ENCODE results near the gene DZIP3. TPM values are rescaled to one million over a fixed set of nuclear protein-coding genes. Genes with fewer than 3 reads are reported as not detected.

Gene DZIP3
- total RNA-seq, 6 experiments from 2014 or later: 2.2 to 5.2 (median 3.0) TPM

DNA sequence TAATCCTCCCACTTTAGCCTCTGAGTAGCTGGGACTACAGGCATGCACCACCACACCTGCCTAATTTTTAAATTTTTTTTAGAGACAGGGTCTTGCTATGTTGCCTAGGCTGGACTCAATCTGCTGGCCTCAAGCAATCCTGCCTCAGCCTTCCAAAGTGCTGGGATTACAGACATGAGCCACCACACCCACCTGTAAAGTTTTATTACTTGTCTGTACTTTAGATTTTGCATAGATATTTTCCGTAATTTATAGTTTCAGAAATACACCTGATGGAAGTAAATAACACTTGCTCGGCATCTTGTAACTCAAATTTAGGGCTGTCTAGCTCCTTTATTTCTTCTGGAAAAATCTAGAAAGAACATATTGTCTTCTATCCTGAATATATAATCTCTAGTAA, 5.8 kb downstream of the DZIP3 start:
- Histone ChIP-seq H3K4me1 (no peaks in the 10 kb centered on the region), H3K4me3 (no peak overlapping the region), H3K27me3 (no peaks in the 10 kb centered on the region), H3K27ac (no peak overlapping the region), H3K9me3 (no peaks in the 10 kb centered on the region), H3K36me3 (no peaks in the 10 kb centered on the region)
- intact Hi-C loops (cut with DNase I): no loop called here
- ATAC-seq (no peak), DNase-seq (no peak)
- 94% methylated on average over 2 of the region's 2 CpGs for WGBS (ENCODE audit: insufficient coverage, low coverage, low lambda C conversion rate, missing lambda C conversion rate)
- TF ChIP-seq CTCF (IDR thresholded peaks at IDR 0.05) (no peak), POLR2A (IDR thresholded peaks at IDR 0.05) (no peak)

DNA sequence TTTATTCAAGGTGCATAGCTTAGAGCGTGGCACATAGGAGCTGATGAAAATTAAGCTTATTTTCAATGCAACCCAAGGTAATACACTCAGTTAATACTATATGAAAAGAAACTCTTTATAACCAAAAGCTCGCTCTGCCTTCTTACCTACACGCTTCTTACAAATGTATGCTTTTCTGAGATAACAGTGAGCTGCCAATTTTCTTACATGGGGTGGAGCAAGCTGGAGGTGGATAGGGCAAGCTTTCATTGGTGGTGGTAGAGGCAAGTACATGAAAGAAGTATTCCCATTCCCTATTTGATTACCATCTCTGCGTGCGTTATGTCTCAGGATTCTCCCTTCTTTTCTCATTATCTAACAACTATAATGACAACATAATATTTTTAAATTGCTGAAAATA, 8.9 kb downstream of the DZIP3 start:
- DNase-seq (no peak), ATAC-seq (no peak)
- H3K36me3 ChIP-seq: no peaks in the 10 kb centered on the region
- 89% methylated on average over 5 of the region's 5 CpGs for WGBS (ENCODE audit: insufficient coverage, low coverage, low lambda C conversion rate, missing lambda C conversion rate)
- H3K27ac ChIP-seq: no peak overlapping the region
- intact Hi-C loops (cut with DNase I): no loop called here
- no peaks in the 10 kb centered on the region for H3K9me3 ChIP-seq
- H3K4me3 ChIP-seq: no peak overlapping the region
- H3K27me3 ChIP-seq: no peaks in the 10 kb centered on the region
- no peak for TF ChIP-seq CTCF (IDR thresholded peaks at IDR 0.05)
- TF ChIP-seq POLR2A (IDR thresholded peaks at IDR 0.05): no peak
- H3K4me1 ChIP-seq: no peaks in the 10 kb centered on the region

DNA sequence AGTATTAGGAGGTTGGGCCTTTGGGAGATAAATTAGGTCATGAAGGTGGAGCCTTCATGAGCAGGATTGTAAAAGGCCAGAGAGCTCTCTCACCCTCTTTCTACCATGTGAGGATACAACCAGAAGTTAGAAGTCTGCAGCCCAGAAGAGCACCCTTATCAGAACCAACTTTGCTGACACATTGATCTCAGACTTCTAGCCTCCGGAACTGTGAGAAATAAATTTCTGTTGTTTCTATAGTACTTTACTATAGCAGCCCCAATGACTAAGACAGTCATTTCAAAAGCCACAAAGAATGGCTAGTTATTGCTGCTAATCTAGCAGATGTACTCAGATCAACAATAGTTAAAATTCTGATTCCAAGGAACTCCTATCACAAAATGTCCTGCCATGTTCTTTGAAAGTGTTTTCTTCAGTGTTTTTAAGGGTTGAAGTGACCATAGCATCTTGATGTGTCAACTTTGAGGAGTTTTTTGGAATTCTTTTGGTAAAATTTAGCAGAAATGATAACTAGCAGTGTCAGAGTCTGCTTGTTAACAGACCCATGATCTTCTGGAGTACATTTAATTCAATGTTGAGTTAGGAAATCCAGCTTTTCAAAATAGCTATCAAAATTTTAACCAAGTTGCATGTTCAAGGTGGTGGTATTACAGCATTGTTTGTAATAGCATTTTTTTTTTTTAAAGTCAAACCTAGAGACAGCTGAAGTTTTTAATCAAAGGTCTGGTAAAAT, 10.3 kb downstream of the DZIP3 start:
- Histone ChIP-seq H3K27ac (no peak overlapping the region), H3K4me1 (no peaks in the 10 kb centered on the region), H3K27me3 (no peaks in the 10 kb centered on the region), H3K4me3 (no peak overlapping the region), H3K9me3 (no peaks in the 10 kb centered on the region), H3K36me3 (no peaks in the 10 kb centered on the region)
- TF ChIP-seq POLR2A (IDR thresholded peaks at IDR 0.05): no peak
- no peak for ATAC-seq
- DNase-seq: no peak
- WGBS (ENCODE audit: insufficient coverage, low coverage, low lambda C conversion rate, missing lambda C conversion rate): no CpG with 5 or more reads among the region's 1 CpG
- intact Hi-C loops (cut with DNase I): no loop called here

DNA sequence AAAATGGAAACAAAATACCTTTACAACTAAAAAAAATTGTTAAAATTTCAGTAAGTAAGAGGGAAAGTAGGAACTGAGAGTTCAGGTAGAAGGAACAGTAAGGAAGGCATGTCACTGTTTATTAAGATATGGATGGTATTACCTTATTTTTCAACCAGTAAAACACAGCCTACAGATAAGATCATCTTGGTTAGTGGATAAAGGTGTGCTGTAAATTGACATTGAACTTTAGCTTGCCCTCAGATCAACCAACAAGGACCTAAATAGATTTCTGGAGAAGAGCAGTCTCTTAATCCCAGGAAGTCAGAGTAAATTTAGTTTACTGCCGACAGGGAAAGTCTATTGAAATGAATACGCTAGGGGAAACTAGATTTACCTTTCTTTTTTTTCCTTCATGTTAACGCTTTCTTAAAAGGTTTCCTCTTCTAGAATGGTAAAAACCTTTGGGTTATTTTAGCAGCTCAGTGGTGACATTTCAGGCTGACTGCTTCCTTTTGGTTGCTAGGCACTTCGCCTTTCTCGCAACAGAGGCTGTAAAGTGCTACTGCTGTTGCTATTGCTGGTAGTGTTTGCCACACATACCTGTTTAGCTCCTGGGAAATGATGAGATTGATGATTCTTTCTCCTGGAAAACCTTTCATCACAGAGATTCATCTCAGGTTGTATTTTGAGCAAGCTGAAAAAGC, 12.9 kb downstream of the DZIP3 start:
- Histone ChIP-seq H3K36me3 (no peaks in the 10 kb centered on the region), H3K4me3 (no peak overlapping the region), H3K27ac (no peak overlapping the region), H3K4me1 (no peaks in the 10 kb centered on the region), H3K27me3 (no peaks in the 10 kb centered on the region), H3K9me3 (no peaks in the 10 kb centered on the region)
- ATAC-seq (peak in 2 of 4 donors; percentile 29 to 38), DNase-seq (no peak)
- intact Hi-C loops (cut with DNase I): no loop called here
- TF ChIP-seq POLR2A (IDR thresholded peaks at IDR 0.05) (no peak), CTCF (IDR thresholded peaks at IDR 0.05) (no peak)
- 56% methylated on average over 5 of the region's 5 CpGs for WGBS (ENCODE audit: insufficient coverage, low coverage, low lambda C conversion rate, missing lambda C conversion rate)

GRCh38 chr3:108602935-108603294, 13.4 kb downstream of the DZIP3 start:
- 67% methylated on average over 2 of the region's 2 CpGs for WGBS (ENCODE audit: insufficient coverage, low coverage, low lambda C conversion rate, missing lambda C conversion rate)
- no peaks in the 10 kb centered on the region for H3K36me3 ChIP-seq
- intact Hi-C loops (cut with DNase I): no loop called here
- no peak overlapping the region for H3K27ac ChIP-seq
- no peak for TF ChIP-seq POLR2A (IDR thresholded peaks at IDR 0.05)
- no peak for TF ChIP-seq CTCF (IDR thresholded peaks at IDR 0.05)
- no peaks in the 10 kb centered on the region for H3K9me3 ChIP-seq
- DNase-seq: no peak
- no peaks in the 10 kb centered on the region for H3K4me1 ChIP-seq
- H3K27me3 ChIP-seq: no peaks in the 10 kb centered on the region
- H3K4me3 ChIP-seq: no peak overlapping the region
- ATAC-seq: no peak

Measured in right lobe of liver (tissue), 6 donors.